IPS-18a (cell line): ENCODE data around the gene COL9A3.

Experiments
- H3K27ac ChIP-seq: one replicate; pipeline ENCODE4 v1.5.1; 2013; ENCODE audit warnings: low read length
- H3K27me3 ChIP-seq: one replicate; pipeline ENCODE4 v1.6.1; 2013; ENCODE audit warnings: mild to moderate bottlenecking, low read length; ENCODE audit not compliant: control insufficient read depth, insufficient read depth
- H3K36me3 ChIP-seq: one replicate; pipeline ENCODE4 v1.6.1; 2013; ENCODE audit warnings: low read depth, low read length; ENCODE audit not compliant: control insufficient read depth
- H3K4me1 ChIP-seq: one replicate; pipeline ENCODE4 v1.6.1; 2013; ENCODE audit warnings: low read depth, low read length; ENCODE audit not compliant: control insufficient read depth
- H3K4me3 ChIP-seq: one replicate; pipeline ENCODE4 v1.5.1; 2013; ENCODE audit warnings: low read length
- H3K9ac ChIP-seq: one replicate; pipeline ENCODE4 v1.6.1; 2013; ENCODE audit warnings: mild to moderate bottlenecking, low read length, moderate library complexity
- H3K9me3 ChIP-seq: one replicate; pipeline ENCODE4 v1.6.1; 2013; ENCODE audit warnings: low read depth, low read length; ENCODE audit not compliant: control insufficient read depth

Gene COL9A3

DNA sequence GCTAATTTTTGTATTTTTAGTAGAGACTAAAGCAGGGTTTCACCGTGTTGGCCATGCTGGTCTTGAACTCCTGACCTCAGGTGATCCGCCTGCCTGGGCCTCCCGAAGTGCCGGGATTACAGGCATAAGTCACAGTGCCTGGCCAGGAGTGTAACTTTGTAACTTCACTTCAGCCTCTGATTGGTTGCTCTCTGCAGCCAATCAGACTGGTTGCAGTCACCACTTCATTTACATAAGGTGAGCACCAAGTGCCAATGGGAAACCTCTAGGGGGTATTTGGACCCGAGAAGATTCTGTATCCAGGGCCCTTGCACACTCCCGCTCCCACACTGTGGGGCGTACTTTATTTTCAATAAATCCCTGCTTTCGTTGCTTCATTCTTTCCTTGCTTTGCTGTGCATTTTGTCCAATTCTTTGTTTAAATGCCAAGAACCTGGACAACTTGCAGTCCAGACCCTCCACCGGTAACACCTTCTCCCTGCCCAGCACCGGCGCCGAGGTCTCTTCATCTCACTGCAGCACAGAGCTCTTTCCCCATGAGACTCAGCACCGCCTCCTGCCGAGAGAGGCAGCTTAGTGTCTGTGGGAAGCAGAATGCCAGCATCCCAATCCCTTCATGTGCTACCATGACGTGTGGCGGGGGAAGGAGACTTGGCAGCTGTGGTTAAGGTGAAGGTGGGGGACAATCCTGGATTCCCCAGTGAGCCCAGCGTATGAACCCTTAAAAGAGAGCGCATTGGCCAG lies 34.5 kb upstream of the COL9A3 start:
- Histone ChIP-seq H3K4me3 (no peak overlapping the region), H3K9me3 (no peaks in the 10 kb centered on the region), H3K36me3 (no peaks in the 10 kb centered on the region), H3K9ac (no peak overlapping the region), H3K27me3 (no peaks in the 10 kb centered on the region), H3K4me1 (no peaks in the 10 kb centered on the region), H3K27ac (no peak overlapping the region)

DNA sequence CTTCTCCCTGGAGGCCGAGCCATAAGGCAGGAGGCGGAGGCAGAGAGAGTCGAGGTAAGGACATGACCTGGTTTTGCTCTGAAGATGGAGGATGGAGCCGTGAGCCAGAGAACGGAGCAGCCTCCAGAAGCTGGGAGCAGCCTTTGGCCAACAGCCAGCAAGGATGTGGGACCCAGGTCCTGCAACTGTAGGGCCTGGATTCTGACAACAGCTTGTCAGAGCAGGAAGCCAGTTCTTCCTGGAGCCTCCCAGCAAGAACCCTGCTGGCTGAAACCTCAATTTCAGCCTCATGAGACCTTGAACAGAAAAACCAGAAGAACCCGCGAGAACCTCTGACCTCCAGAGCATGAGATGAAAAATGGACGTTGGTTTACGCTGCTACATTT lies 34.0 kb upstream of the COL9A3 start:
- H3K27me3 ChIP-seq = no peaks in the 10 kb centered on the region
- H3K4me3 ChIP-seq = no peak overlapping the region
- H3K9ac ChIP-seq = no peak overlapping the region
- no peak overlapping the region for H3K27ac ChIP-seq
- H3K9me3 ChIP-seq = no peaks in the 10 kb centered on the region
- no peaks in the 10 kb centered on the region for H3K4me1 ChIP-seq
- H3K36me3 ChIP-seq = no peaks in the 10 kb centered on the region

DNA sequence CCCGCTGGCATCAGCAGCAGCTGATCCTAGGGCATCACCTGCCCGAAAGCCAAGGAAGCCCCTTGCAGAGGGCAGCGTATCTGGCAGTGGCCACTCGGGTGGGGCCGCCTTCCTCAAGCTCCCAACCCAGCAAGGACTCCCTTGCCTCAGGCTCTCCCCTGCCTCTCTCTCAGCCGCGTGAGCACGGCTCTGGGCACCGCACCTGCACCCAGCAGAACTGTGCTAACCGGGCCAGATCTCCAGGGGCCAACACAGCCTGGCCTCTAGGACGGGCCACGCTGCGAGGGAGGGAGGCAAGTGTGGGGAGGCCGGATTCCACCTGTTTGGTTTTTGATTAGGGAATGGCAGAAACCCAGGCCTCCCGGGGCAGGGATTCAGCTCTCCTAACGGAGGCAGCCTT lies 32.4 kb upstream of the COL9A3 start:
- Histone ChIP-seq H3K36me3 (no peaks in the 10 kb centered on the region), H3K4me3 (no peak overlapping the region), H3K9ac (no peak overlapping the region), H3K27ac (no peak overlapping the region), H3K9me3 (no peaks in the 10 kb centered on the region), H3K4me1 (no peaks in the 10 kb centered on the region), H3K27me3 (no peaks in the 10 kb centered on the region)

DNA sequence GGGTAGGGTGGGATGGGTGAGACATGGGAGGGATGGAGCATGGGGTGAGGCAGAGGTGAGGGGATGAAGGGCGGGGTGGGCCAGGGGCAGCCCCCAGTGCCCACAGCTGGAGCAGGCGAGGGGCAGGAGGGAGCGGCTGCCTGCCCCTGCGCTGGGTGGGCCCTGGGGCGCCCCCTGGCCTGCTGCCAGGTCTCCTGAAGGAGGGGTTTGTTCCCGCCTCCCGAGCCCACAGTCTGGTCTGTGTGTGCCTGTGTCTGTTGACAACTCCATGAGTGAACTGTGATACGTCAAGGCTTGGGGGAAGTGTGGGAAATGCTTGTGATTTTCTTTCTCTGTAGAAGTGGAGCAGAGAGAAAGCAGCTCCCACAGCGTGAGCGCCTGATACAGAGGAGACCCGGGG lies 31.5 kb upstream of the COL9A3 start:
- Histone ChIP-seq H3K27ac (no peak overlapping the region), H3K36me3 (no peaks in the 10 kb centered on the region), H3K4me1 (no peaks in the 10 kb centered on the region), H3K9ac (no peak overlapping the region), H3K9me3 (no peaks in the 10 kb centered on the region), H3K27me3 (no peaks in the 10 kb centered on the region), H3K4me3 (no peak overlapping the region)

DNA sequence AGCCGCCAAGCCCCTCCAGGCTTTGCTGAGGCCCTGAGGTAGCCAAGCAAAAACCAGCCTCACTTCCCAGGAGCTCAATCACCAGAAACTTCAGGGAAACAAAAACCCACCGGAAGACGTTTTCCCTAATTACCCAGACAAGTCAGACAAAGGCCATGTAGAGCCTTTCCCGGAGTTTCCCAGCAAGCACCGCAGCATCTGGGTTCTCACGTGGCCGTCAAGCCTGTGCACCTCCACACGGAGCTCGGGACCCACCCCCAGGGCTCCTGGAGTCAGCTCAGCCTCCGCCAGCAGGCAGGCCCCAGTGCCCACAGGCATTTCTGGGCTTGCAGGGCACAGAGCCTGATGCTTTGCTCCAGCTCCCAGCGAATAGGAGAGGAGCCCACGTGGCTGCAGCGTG lies 30.7 kb upstream of the COL9A3 start:
- no peak overlapping the region for H3K27ac ChIP-seq
- no peaks in the 10 kb centered on the region for H3K36me3 ChIP-seq

DNA sequence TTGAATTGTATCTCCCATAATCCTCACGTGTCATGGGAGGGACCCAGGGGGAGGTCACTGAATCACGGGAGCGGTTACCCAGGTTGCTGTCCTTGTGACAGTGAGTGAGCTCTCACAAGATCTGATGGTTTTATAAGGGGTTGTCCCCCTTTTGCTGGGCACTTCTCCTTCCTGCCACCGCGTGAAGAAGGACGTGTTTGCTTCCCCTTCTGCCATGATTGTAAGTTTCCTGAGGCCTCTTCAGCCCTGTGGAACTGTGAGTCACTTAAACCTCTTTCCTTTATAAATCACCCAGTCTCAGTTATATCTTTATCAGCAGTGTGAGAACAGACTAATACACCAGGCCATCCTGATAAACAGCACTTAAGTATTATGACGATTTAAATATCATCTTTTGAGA lies 29.5 kb upstream of the COL9A3 start:
- Histone ChIP-seq H3K4me1 (no peaks in the 10 kb centered on the region), H3K9ac (no peak overlapping the region)

More for the DNA sequence above, 30.7 kb upstream of the COL9A3 start:
- Histone ChIP-seq H3K9ac (no peak overlapping the region), H3K27me3 (no peaks in the 10 kb centered on the region), H3K9me3 (no peaks in the 10 kb centered on the region), H3K4me3 (no peak overlapping the region), H3K4me1 (no peaks in the 10 kb centered on the region)

DNA sequence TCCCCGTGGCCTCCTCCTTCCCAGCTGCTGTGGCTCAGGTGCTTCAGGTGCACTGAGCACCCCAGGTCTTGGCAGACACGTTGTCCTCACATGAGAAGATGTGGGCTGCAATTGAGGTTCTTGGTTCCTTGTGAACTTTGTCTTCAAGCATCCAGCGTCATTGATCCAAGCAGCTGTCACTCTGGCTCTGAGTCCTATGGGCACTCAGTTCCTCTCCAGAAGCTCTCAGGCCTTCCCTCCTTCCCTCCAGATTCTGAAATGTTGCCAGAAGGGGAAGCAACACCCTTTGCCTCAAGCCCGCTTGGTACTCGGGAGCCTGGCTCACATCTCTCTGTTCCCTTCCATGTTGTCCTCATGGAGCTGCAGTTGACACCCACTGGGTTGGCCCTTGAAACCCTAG lies 29.0 kb upstream of the COL9A3 start:
- Histone ChIP-seq H3K4me3 (no peak overlapping the region), H3K27ac (no peak overlapping the region), H3K4me1 (no peaks in the 10 kb centered on the region), H3K9me3 (no peaks in the 10 kb centered on the region), H3K36me3 (no peaks in the 10 kb centered on the region), H3K27me3 (no peaks in the 10 kb centered on the region), H3K9ac (no peak overlapping the region)

More for the DNA sequence above, 29.5 kb upstream of the COL9A3 start:
- Histone ChIP-seq H3K9me3 (no peaks in the 10 kb centered on the region), H3K27ac (no peak overlapping the region), H3K36me3 (no peaks in the 10 kb centered on the region), H3K4me3 (no peak overlapping the region), H3K27me3 (no peaks in the 10 kb centered on the region)

DNA sequence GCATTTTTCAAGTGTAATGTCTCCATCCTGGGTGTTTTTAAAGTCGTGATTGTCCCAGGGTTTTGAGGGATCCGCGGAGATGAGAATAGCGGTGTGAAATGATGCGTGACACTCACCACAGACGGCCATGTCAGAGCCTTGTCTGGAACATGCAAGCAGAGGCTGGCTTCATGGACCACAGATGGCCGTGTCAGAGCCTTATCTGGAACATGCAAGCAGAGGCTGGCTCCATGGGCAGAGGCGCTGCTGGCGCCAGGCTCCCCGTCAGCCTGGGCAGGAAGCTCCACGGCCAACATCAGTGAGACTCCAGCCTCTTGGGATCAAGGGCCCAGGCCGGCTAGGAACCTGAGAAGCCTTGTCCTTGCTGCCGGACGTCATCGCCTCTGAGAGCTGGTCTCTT lies 28.2 kb upstream of the COL9A3 start:
- Histone ChIP-seq H3K4me3 (no peak overlapping the region), H3K27me3 (no peaks in the 10 kb centered on the region), H3K4me1 (no peaks in the 10 kb centered on the region), H3K36me3 (no peaks in the 10 kb centered on the region), H3K9me3 (no peaks in the 10 kb centered on the region), H3K27ac (no peak overlapping the region), H3K9ac (no peak overlapping the region)

DNA sequence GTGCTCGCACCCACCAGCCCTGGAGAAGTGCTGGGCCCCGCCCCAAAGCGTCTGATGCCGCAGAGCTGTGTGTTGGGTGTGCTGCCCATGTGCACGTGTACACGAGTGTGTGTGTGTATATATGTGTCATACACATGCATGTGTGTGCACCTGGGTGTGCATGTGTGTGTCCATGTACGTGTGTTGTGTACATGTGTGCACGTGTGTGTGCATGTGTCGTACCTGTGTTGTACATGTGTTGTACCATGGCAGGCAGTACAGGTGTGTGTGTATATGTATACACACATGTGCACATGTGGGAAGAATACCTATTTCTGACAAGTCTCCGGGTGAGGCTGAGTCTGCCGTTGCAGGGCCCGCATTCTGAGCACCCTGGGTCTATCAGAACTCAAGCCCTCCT lies 26.8 kb upstream of the COL9A3 start:
- no peak overlapping the region for H3K9ac ChIP-seq
- no peak overlapping the region for H3K4me3 ChIP-seq
- no peaks in the 10 kb centered on the region for H3K9me3 ChIP-seq
- no peaks in the 10 kb centered on the region for H3K36me3 ChIP-seq
- H3K27me3 ChIP-seq = peaks cover 7% of the 10 kb centered on the region
- H3K4me1 ChIP-seq = no peaks in the 10 kb centered on the region
- no peak overlapping the region for H3K27ac ChIP-seq

DNA sequence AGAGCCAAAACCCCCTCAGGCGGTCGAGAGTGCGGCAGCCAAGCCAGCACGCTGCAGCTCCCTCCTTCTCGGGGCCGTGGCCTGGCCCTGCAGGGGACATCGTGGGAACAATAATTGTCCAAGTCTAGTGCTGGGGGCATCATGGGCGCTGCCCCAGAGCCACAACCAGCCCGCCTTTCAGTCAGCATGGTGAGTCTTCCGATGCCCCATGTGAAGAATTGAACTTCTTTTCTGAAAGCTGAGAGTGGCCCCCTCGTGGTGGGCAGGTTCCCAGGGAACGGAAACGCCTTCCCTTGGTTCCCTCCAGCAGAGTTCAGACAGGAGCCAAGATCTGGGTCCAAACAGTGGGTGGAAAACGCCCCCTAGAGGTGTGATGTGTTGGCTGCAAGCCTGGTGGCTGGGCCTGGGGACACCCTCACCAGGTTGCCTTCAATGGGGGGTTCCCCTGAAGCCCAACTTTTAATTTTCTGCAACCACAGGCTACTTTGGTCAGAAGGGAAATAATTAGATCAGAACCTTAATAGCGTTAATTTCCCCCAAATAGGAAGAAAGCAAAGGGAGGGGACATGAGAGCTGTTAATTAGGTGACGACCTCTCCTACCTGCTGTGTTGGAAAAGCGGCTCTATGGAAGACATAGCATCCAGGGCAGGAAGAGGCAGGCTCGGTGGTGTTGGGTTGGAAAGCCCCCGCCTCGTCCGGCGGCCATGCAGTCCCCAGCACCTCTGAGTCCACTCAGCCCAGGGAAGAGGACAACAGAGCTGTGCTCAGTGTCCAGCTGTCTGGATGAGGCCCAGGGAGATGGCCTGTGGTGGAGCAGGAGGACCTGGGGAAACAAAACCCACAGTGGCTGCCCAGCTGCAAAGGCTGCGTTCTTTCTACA lies 25.3 kb upstream of the COL9A3 start:
- Histone ChIP-seq H3K36me3 (no peaks in the 10 kb centered on the region), H3K9ac (no peak overlapping the region), H3K9me3 (no peaks in the 10 kb centered on the region), H3K27ac (no peak overlapping the region), H3K27me3 (peaks cover 19% of the 10 kb centered on the region), H3K4me1 (no peaks in the 10 kb centered on the region), H3K4me3 (peak overlapping the region; percentile 55)

DNA sequence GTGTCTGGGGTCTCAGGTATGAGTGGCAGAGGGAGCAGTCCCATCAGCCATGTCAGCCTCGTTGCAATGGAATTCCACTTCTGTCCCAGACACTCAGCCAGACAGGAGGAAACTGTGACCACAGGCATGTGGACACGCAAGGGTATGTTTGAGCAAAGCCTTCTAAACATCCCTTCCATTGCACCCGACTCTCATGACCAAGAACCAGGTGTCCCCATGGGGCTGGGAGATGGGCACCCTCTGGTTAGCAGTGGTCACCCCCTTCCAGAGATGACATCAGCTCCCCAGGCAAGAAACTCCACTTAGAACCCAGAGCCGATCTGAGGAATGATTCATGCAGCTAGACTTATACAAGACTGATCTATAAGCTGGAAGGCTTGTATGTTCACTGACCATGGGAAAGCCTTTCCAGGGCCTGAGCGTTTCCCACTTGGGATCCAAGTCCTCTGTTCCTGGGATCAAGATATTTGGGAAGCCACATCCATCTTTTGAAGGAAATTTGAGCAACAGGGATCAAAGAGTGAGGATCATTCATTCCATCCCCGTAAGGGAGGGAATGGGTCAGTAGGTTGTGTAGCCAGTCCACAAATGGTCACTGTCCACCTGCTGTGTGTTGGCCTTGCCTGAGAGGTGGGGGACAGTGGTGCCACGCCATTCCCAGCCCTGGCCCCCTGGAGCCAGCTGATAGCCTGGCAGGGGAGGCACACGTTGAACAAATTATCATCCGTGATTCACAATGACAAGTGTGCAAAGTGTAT lies 24.5 kb upstream of the COL9A3 start:
- Histone ChIP-seq H3K9me3 (no peaks in the 10 kb centered on the region), H3K36me3 (no peaks in the 10 kb centered on the region), H3K27me3 (peaks cover 19% of the 10 kb centered on the region), H3K9ac (no peak overlapping the region), H3K4me1 (no peaks in the 10 kb centered on the region), H3K27ac (no peak overlapping the region), H3K4me3 (no peak overlapping the region)
